PC-9 (cell line): ENCODE data around the gene NBPF4.

Source experiments
- EZH2 ChIP-seq: fragments of 200-600 bp; sonication (generic); IDR thresholded peaks from 2 replicates; pipeline ENCODE4 v1.8.0; 2017; ENCODE audit warnings: antibody characterized with exemption, low read depth
- TF ChIP-seq, protein P1 (sequence below): fragments of 200-600 bp; sonication (generic); conservative IDR thresholded peaks from 2 replicates; pipeline ENCODE4 v1.6.1; 2017; ENCODE audit warnings: mixed run types, antibody characterized with exemption, mild to moderate bottlenecking, moderate library complexity

DNA sequence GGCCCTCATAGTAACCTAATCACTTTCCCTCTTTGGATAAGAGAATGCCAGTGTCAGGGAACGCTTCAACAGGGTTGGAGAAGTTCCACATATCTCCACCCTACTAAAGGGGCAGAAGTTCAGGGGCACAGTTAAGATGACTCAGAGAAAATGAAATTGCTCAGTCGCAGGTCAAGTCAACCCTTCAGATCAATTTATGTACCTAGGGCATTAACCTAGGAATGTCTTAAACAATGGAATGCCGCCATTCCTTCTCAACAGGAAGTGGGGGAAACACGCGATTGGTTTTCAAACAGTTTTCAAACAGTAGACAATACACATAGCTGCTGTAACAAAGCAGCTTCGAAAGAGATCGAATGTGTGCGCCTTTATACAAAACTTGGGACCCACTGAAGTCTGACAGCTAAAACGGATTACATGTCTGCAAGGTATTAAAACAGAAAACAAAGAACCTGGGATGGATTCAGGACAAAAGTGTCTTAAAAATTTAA, 44.6 kb downstream of the NBPF4 start:
- TF ChIP-seq, protein P1, sequence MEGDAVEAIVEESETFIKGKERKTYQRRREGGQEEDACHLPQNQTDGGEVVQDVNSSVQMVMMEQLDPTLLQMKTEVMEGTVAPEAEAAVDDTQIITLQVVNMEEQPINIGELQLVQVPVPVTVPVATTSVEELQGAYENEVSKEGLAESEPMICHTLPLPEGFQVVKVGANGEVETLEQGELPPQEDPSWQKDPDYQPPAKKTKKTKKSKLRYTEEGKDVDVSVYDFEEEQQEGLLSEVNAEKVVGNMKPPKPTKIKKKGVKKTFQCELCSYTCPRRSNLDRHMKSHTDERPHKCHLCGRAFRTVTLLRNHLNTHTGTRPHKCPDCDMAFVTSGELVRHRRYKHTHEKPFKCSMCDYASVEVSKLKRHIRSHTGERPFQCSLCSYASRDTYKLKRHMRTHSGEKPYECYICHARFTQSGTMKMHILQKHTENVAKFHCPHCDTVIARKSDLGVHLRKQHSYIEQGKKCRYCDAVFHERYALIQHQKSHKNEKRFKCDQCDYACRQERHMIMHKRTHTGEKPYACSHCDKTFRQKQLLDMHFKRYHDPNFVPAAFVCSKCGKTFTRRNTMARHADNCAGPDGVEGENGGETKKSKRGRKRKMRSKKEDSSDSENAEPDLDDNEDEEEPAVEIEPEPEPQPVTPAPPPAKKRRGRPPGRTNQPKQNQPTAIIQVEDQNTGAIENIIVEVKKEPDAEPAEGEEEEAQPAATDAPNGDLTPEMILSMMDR, result no peak
- no peak for TF ChIP-seq EZH2
